NCI-H82 treated with DMSO at 0.1 percent for 48 hours (cell line): ENCODE measurements around the gene DCN.
A peak's percentile ranks its signal among the peaks of the same experiment; 100 is the strongest.

ENCODE experiments used
- DNase-seq: peaks from one replicate; lab custom pipeline; 2025; ENCODE audit not compliant: unreplicated experiment; lab: John Stamatoyannopoulos, UW

DCN gene

DNA sequence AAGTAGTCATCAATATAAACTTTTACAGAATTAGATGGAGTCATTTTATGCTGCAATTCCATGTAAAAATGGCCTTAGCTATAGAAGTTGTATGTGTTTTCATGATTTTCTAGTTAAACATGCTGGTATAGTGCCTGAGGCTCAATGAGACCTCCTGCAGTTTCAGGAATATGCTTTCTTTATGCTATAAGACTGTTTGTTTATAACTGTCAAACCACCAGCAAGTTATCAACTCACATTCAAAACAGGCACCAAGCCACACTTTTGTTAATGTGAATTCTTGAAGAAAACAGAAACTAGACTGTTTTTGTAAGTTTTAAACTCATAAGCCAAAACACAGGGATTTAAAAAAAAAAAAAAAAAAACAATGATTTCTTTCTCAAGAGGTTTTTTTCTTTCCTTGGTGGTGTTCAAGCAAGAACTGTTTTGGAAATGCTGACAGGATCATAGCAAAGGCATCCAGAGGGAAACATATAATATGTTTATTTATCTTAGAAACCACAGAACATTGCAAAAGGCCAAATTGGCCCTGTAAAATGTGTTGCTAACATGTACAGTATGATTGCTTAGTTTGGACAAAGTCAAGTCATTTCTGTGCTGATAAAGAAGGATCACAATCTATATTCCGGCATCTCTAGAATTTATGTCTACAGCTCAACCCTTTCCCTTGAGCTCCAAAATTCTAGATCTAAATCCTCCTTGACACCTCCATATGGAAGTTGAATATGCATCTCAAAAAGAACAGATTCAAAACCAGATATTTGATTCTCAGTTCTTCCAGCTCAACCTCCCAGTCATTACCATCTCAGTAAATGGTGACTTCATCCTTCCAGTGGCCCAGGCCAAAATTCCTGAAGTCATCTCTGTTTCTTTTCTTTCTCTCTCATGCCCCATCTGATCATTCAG lies 42.3 kb downstream of the DCN start:
- DNase-seq: no peak

DNA sequence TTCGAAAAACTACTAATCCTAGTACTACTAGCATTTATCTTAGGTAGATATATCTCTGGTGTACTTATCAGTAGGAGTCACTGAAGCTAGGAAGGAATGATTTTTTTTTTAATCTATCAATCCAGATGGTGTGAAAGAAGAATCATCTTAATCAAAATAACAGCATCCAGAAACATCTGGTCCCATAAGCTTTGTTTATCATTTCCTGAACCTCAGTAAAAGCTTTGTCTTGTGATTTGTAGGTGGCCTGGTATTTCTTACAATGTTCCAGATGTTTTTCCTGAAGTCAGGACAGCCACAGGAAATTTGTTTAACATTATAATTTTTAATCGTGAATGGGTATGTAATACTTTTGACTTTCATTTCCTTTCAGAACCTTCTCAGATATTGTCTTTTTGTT lies 43.3 kb downstream of the DCN start:
- no peak for DNase-seq

DNA sequence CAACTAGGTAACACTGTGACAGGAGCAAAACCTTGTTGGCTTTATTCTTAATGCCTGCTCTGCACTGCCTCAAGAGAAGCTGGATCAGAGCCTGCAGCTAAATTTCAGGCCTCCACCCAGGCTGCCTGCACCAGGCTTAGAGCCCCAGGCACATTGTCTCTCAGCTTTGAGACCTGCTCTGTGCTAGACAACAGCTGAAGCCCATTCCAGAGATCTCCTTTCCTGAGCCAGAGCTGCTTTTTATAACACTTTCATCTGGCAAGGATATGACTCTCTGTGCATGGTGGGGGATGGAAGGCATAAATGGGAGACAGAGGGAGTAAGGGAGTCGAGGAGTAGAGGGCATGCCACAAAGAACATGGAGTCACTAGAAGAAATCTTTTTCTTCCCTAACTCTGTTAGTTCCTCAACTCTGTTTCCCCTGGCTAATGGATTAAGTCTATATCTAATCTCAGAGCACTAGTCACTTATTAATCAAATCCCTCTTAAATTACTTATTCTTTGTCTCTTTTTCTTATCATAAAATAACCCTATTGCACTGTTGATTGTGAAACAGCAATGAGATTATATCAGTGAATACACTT lies 44.2 kb downstream of the DCN start:
- peak; percentile 12 for DNase-seq

DNA sequence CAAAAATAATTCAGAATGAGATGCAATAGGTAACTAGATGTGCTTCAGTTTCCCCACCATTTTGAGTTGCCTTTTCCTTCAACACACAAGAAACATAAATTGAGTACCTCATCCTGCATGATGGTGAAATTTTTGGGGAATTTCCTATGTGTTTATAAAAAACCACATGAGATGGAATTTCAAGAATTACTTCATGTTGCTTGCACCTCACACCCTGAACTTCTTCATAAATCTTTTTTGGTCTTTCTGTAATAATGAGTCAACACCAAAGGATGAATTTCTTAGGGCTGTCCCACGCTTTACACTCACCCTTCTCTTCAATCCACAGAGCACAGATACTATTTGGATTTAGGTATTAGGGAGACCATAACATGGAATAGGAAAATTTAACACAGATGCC lies 48.7 kb downstream of the DCN start:
- no peak for DNase-seq

DNA sequence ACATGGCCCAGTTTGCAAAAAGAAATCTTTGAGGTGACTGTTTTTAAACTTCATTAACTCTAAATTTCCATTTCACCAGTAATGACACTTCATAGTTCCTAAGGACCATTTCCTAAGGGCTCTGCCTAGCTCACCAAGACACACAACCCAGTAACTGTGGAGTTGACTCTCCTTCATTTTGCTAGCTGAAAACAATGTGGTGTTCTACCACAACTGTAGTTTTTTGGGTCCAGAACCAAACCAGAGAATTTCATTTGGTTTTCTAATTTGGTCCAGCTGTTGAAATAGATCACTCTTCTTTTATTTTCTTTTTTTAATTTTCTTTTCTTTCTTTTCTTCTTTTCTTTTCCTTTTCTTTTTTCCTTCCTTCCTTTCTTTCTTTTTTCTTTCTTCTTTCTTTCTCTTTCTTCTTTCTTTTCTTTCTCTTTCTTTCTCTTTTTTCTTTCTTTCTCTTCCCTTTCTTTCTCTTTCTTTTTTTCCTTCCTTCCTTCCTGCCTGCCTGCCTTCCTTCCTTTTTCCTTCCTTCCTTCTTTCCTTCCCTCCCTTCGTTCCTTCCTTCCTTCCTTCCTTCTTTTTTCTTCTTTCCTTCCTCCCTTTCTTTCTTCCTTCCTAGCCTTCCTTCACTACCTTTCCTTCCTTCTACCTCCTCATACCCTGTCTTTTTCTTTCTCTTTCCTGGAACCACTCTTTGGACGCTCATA lies 52.8 kb downstream of the DCN start:
- no peak for DNase-seq

DNA sequence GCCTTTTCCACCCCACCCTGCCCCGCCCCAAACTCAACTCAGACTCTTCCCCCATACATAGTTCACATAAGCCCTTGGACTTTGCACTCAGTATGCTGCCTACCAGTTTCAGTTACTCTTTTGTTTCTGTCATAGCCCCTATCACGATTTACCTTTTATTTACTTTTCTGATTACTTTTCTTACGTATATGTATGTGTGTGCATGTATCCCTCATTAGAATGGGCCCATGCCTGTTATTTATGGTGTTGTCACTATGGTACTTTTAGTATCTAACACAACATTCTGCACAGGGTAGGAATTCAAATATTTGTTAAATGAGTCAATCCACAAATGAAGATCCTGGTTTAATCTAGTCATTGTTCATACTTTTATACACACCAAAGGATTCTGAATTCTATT lies 54.9 kb downstream of the DCN start:
- DNase-seq: no peak

DNA sequence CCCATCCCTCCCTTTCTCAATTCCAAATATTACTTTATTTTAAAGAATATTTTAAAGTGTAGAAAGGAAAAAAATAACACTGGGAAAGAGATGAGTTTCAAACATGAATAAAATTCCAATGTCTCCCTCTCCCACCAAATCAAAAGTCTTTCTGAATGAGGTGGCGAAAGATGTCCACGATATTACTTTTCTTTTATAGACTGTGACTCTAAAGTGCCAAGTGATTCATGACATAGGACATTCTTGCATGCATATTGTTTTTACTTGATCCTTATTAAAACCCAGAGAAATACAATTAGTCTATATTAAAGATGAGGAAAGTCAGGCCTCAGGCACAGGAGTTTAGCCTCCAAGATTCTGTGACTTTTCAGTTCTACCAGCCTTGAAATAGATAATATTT lies 55.3 kb downstream of the DCN start:
- no peak for DNase-seq

DNA sequence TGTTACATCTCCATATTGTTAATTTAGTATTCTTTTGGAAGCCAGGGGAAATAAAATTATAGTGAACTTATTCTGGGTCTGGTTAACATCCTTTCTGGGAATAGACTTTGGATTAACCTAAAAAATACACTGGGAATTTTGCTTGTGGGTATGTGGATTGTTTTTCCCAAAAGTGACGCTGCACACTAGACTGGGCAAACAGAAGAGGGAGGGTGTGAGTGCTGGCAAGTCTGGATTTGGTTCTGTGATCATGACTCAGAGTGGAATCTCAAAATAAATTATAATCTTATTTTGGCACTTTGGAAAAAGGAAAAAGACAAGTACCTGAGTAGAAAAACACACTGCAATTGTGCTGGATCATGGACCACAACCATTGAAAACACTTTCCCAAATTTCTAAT lies 56.1 kb downstream of the DCN start:
- no peak for DNase-seq

DNA sequence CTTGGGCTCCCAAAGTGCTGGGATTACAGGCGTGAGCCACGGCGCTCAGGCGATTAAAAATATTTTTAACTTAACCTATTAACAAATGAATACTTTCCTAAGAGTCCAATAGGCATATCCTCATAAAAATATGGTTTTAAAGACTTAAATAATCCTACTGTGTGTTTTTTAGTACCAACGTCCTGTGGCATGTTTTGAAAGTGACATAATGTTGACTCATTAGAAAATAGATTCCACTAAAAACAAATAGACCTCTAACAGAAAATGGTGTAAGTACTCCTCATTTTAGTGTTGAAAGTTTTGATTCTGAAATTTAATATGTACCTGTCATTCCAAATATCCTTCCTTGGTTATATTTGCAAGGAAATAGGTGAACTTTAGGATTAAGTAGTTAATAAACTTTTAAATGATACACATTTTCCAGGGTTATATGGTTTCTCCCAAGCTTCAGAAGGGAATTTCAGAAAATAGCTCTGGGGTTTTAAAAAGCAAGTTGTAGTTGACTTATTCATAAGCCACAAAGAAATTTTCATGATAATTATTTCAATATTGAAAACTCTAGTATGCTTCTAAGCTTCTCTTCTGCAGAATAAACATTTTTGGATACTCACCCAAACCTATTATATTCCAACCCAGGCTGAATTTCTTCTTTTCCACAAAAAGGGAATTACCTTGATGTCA lies 59.2 kb downstream of the DCN start:
- DNase-seq: no peak

DNA sequence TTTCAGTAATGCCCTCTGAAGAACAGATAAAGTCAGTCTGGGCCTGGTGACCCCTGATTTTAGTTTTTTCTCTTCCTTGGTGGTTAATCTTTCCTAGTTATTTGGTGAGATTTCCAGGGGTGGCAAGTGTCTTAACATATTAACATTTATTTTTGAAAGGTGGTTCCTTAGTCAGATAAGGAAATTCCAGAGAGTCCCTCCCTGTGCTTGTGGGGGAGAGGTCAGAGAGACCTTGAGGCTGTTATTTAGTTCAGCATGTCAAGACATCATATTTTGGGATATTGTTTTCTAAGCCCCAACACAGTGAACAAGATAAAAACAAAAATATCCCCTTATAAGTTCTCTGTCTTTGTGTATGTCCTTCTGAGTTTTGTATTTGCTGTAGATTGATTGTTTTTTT lies 61.8 kb downstream of the DCN start:
- no peak for DNase-seq

DNA sequence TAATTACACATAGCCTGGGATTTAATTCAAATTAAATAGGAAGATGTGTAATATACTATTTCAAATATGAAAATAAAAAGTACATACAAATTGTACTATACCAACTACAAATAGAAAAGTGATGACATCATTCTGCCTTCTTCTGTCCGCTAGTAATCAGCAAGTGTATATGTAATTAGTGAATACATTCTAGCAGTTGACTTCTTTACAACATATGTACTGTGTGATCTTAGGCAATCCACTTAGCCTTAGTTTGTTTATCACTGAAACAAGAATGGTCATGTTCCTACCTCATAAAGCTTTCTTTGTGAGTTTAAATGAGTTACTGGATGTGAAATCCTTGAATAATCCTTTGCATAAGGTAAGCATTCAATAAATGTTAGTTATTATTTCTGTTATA lies 63.5 kb downstream of the DCN start:
- no peak for DNase-seq

DNA sequence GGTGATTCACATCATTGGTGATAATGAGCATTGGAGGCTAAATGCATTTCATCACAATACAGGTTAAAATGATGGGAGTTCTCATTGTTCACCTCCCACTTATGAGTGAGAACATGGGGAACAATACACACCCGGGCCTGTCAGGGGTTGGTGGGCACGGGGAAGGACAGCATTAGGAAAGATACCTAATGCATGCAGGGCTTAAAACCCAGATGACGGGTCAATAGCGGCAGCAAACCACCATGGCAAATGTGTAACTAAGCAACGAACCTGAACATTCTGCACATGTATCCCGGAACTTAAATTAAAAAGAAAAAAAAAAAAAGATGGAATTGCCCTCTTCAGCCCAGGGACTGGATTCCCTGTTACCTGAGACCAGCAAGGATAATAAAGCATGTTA lies 69.0 kb downstream of the DCN start:
- DNase-seq: no peak

DNA sequence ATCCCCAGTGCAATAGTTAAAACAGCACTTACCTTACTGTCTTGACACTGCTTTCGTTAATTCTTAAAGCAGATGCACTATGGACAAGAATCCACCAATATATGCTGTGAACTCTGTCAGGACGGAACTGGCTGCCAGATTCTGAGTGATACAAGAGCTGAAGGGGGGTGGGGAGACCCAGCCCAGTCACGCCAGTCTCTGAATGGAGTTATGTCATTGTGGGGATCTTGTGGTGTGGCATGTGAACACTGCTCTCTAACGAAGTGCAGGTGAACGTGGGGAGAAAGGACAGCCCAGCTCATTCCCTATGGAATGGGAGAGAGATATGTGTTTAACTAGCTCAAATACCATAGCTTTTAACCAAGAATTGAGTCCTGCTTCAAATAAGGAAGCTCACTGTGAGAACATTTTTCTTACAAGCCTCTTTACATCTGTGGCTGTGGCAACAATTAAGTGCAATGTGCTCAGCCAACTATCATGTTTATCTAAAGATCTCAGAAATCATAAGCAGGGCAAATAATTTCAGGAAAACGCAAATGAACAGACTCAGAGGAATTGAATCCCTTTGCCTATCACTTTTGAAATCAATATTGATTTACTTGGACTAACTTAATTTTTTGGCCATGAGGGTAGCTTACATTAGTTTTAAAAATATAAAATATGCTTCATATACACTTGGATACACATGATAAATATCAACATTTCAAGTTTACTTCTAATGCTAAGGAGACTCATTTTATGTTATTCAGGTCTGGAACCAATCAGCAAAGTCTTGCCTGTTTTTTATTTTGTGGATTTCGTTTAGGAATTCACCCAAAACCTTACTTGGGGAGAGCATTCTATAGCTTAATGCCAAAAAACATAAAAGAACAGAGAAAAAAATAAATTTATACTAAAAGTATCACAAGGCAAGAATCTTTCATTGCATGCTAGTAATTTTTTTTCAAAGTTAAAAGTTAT lies 71.0 kb downstream of the DCN start, which contains the start of gene LUM:
LUM (minus strand) TSS at position 129 of the 960 bp plus-strand sequence. CDS start 2,515 bp downstream, outside the sequence.
- no peak for DNase-seq

DNA sequence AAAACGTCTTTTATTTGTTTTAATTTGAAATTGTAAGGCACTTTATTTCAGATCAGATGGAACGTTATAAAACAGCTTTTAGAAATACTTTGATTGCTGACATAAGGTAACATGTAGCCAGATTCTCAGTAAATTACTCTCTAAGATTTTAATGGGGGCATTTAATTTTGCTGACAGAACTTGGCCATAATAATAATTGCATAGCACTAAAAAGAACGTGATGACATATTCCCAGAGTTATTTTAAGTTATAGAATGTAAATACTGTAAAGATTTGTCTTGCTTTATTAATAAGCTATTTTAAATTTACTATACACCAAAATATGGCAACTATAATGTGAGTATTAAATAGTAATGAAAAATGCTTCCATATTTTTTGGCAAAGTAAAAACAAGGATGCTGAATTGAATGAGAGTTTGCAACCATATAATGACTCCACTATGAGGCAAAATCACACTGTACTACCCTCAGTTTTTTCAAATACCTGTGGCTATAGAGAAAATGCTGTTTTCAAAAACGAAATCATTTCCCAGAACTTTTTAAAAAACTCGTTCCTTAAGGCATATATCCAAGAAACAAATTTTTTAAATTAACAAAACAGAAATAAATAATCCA lies 72.2 kb downstream of the DCN start:
- no peak for DNase-seq

DNA sequence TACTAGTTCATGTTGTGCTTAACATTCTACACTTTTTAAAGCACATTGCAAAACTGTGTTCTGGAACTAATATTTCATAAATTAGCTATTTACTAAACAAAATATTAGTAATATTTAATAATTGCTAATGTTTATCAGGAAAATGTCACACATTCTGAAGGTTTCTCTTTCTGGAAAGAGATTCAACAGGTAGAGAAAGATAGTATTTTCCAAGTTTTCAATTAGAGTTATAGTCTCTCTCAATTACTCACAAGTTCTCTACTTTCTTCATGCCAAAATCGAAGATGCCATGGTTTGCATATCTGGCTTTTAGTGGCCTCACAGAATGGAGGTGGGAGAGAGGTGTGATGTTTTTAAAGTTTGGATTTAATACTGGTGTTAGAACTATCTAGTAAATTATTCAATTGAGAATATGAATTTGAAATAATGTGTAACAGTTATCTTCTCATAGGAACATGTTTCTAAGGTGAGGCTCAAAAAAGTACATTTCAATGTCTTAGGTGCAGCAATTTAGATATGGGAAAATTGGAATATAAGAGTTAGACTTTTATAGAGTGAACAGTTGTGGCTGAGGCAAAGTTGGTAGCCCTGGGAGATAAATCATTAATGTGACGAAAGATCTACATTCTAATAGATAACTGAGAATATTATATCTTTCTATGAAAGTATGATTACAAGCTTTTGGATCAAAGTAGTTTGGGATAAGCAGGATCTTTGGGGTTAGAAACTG lies 72.9 kb downstream of the DCN start:
- no peak for DNase-seq

DNA sequence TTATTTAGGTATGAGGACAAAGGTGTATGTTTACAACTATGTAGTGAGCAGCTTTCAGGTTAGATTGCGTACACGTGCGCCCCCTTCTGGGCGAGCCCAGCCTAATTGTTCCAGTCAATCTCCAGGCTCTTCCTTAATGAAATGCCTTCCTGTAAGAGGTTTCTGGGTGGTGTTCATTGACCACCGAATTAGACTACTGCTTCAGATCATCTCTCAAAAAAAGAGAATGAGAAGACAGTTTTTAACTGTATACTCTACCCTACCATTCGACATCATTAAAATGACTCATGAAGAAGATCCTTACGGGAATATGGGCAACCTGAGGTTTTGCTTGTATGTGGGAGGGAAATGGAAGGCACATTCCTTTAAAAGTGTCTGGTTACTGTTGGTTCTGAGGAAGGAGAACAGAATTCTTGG lies 73.5 kb downstream of the DCN start:
- peak; percentile 38 for DNase-seq

DNA sequence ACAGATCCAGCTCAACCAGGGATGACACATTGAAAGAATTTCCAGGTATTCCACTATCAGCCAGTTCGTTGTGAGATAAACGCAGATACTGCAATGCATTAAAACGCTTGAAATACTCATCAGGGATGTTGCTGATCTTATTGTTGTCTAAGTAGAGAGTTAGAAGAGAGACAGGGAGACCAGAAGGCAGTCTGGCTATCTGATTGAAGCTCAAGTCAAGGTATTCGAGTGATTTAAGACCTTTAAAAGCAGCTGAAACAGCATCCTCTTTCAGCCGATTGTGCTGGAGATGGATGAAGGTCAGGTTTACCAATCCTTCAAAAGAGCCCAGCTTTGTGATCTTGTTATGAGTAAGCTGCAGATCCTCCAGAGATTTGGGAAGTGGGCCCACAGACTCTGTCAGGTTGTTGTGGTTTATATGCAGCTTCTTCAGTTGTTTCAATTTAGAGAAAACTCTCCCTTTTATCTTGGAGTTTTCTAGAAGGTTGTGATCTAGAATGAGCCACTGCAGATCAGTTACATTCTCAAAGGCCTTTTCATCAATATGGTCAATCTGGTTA lies 74.3 kb downstream of the DCN start:
- peak; percentile 70 for DNase-seq

DNA sequence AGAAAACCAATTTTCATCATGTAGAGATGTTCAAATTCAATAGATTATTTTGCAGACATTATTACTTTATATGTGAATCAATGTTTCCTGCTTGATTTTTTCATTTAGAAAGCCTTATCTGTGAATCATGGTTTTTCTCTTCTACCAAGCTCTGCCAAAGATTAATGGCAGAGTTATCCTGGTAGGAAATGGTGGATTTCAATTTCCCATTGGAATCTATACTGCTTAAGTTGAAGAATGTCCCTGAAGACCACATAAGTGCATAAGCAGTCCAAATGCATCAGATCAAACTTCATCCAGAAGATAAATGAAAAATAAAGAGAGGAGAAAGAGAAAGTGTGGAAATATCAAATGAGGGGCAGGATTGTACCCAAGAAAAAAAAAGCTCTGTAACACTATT lies 76.3 kb downstream of the DCN start:
- no peak for DNase-seq

DNA sequence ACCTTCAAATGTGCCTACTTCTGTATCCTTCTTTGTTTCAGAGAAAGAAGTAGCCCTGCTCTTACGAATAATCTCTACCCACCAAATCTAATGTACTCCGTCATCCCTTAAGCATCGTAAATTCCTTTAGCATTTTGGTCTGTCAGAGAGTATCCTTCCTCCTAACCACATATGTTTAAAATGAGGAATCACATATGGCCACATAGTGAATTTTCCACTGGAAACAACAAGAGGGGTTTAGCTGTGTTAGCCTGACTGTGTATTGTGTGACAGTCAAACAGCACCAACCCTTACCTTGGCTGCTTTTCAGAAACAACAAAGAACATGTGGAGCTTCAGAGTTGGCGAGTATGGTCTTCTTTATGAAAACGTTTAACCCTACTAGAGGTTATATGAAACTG lies 76.8 kb downstream of the DCN start:
- DNase-seq: no peak
